HEK293 (cell line): ENCODE results near the gene ACSBG1.

Experiments used
- CTCF ChIA-PET: fragments of 350-600 bp; formaldehyde crosslinking; extraction: SDS; loops from one replicate; lab custom pipeline; 2021; ENCODE audit warnings: antibody characterized with exemption; lab: Yijun Ruan, JAX
- POLR2A ChIA-PET: fragments of 300-600 bp; formaldehyde crosslinking; extraction: SDS; loops from one replicate; lab custom pipeline; 2020; ENCODE audit warnings: antibody characterized with exemption, inconsistent platforms; lab: Yijun Ruan, JAX
- H3K27ac ChIP-seq: fragments of 200-500 bp; sonication (Bioruptor generic); 2 replicates; pipeline ENCODE4 v1.5.1; 2014; ENCODE audit warnings: low read depth, low read length, control low read depth, inconsistent platforms; ENCODE audit errors: extremely low read depth
- H3K36me3 ChIP-seq, 2 experiments: fragments of 200-500 bp in 1 of 2; sonication (Bioruptor generic) in 1 of 2; 1 replicate in 1 of 2; 2 replicates in 1 of 2; pipeline ENCODE4 v1.5.1; 2014 to 2017; ENCODE audit warnings: inconsistent platforms in 2 of 2, low read length in 2 of 2; ENCODE audit not compliant: control insufficient read depth in 2 of 2, insufficient read depth in 1 of 2
- H3K4me1 ChIP-seq: fragments of 200-500 bp; sonication (Bioruptor generic); 2 replicates; pipeline ENCODE4 v1.5.1; 2014; ENCODE audit warnings: mild to moderate bottlenecking, low read length, inconsistent platforms; ENCODE audit not compliant: control insufficient read depth, insufficient read depth
- H3K4me3 ChIP-seq: 2 replicates; pipeline ENCODE4 v1.5.1; 2011; ENCODE audit warnings: low read depth, mild to moderate bottlenecking, control low read depth, low read length, moderate library complexity
- H3K9me3 ChIP-seq: fragments of 200-500 bp; sonication (Bioruptor generic); 2 replicates; pipeline ENCODE4 v1.5.1; 2014; ENCODE audit warnings: low read depth, low read length, inconsistent platforms; ENCODE audit not compliant: control insufficient read depth, insufficient read depth
- GLI2 ChIP-seq: fragments of 450-650 bp; formaldehyde crosslinking; IDR thresholded peaks from 2 replicates; pipeline ENCODE4; 2017; ENCODE audit warnings: missing biosample characterization, missing genetic modification characterization, low read depth, borderline replicate concordance
- MYNN ChIP-seq: fragments of 450-650 bp; formaldehyde crosslinking; IDR thresholded peaks from 2 replicates; pipeline ENCODE4 v1.5.1; 2016; ENCODE audit warnings: missing biosample characterization, missing genetic modification characterization, borderline replicate concordance
- PRDM1 ChIP-seq: fragments of 450-650 bp; formaldehyde crosslinking; IDR thresholded peaks from 2 replicates; pipeline ENCODE4; 2016; ENCODE audit warnings: missing biosample characterization, missing genetic modification characterization
- REPIN1 ChIP-seq: fragments of 450-650 bp; formaldehyde crosslinking; IDR thresholded peaks from 2 replicates; pipeline ENCODE4 v1.5.1; 2017; ENCODE audit warnings: missing biosample characterization, missing genetic modification characterization, low read depth
- SALL2 ChIP-seq: fragments of 450-650 bp; formaldehyde crosslinking; IDR thresholded peaks from 2 replicates; pipeline ENCODE4 v1.5.0; 2017; ENCODE audit warnings: missing biosample characterization, mild to moderate bottlenecking, missing genetic modification characterization, borderline replicate concordance
- SP3 ChIP-seq: fragments of 450-650 bp; formaldehyde crosslinking; IDR thresholded peaks from 2 replicates; pipeline ENCODE4 v1.5.1; 2016; ENCODE audit warnings: missing biosample characterization, missing genetic modification characterization
- WT1 ChIP-seq: fragments of 450-650 bp; formaldehyde crosslinking; IDR thresholded peaks from 2 replicates; pipeline ENCODE4 v1.5.1; 2016; ENCODE audit warnings: missing biosample characterization, missing genetic modification characterization
- YY1 ChIP-seq: fragments of 450-650 bp; formaldehyde crosslinking; IDR thresholded peaks from 2 replicates; pipeline ENCODE4 v1.5.1; 2018; ENCODE audit warnings: missing biosample characterization, missing genetic modification characterization
- ZBTB17 ChIP-seq: fragments of 450-650 bp; formaldehyde crosslinking; IDR thresholded peaks from 2 replicates; pipeline ENCODE4 v1.5.1; 2016; ENCODE audit warnings: missing biosample characterization, missing genetic modification characterization
- ZBTB7A ChIP-seq: fragments of 450-650 bp; formaldehyde crosslinking; IDR thresholded peaks from 2 replicates; pipeline ENCODE4 v1.5.1; 2016; ENCODE audit warnings: low read depth, missing biosample characterization, missing genetic modification characterization
- ZBTB8A ChIP-seq: fragments of 450-650 bp; formaldehyde crosslinking; IDR thresholded peaks from 2 replicates; pipeline ENCODE4 v1.5.1; 2016; ENCODE audit warnings: missing biosample characterization, missing genetic modification characterization
- ZEB2 ChIP-seq: fragments of 450-650 bp; formaldehyde crosslinking; IDR thresholded peaks from 2 replicates; pipeline ENCODE4 v1.5.1; 2016; ENCODE audit warnings: missing biosample characterization, missing genetic modification characterization
- ZIC2 ChIP-seq: fragments of 450-650 bp; formaldehyde crosslinking; IDR thresholded peaks from 2 replicates; pipeline ENCODE4 v1.5.1; 2016; ENCODE audit warnings: missing biosample characterization, missing genetic modification characterization
- ZNF19 ChIP-seq: fragments of 450-650 bp; formaldehyde crosslinking; IDR thresholded peaks from 2 replicates; pipeline ENCODE4; 2016; ENCODE audit warnings: missing biosample characterization, missing genetic modification characterization, low read depth
- ZNF211 ChIP-seq: fragments of 450-650 bp; formaldehyde crosslinking; IDR thresholded peaks from 2 replicates; pipeline ENCODE4 v1.5.1; 2016; ENCODE audit warnings: low read depth, missing biosample characterization, missing genetic modification characterization
- ZNF248 ChIP-seq: fragments of 450-650 bp; formaldehyde crosslinking; IDR thresholded peaks from 2 replicates; pipeline ENCODE4 v1.5.1; 2017; ENCODE audit warnings: missing biosample characterization, missing genetic modification characterization
- ZNF302 ChIP-seq: fragments of 450-650 bp; formaldehyde crosslinking; IDR thresholded peaks from 2 replicates; pipeline ENCODE4 v1.5.1; 2016; ENCODE audit warnings: missing biosample characterization, missing genetic modification characterization, low read depth
- ZNF324 ChIP-seq: fragments of 450-650 bp; formaldehyde crosslinking; IDR thresholded peaks from 2 replicates; pipeline ENCODE4 v1.5.1; 2016; ENCODE audit warnings: missing biosample characterization, missing genetic modification characterization
- ZNF510 ChIP-seq: fragments of 450-650 bp; formaldehyde crosslinking; IDR thresholded peaks from 2 replicates; pipeline ENCODE4 v1.5.1; 2018; ENCODE audit warnings: mild to moderate bottlenecking, missing genetic modification characterization, missing biosample characterization; ENCODE audit not compliant: insufficient replicate concordance
- ZNF548 ChIP-seq: fragments of 450-650 bp; formaldehyde crosslinking; IDR thresholded peaks from 2 replicates; pipeline ENCODE4 v1.5.1; 2016; ENCODE audit warnings: missing biosample characterization, missing genetic modification characterization
- ZNF596 ChIP-seq: fragments of 450-650 bp; IDR thresholded peaks from 2 replicates; pipeline ENCODE4 v1.5.0; 2018; ENCODE audit warnings: missing biosample characterization, mild to moderate bottlenecking, missing genetic modification characterization, moderate library complexity
- ZNF600 ChIP-seq: fragments of 450-650 bp; formaldehyde crosslinking; IDR thresholded peaks from 2 replicates; pipeline ENCODE4 v1.5.1; 2016; ENCODE audit warnings: missing biosample characterization, missing genetic modification characterization
- ZNF626 ChIP-seq: fragments of 450-650 bp; sonication (Bioruptor Pico); formaldehyde crosslinking; IDR thresholded peaks from 2 replicates; pipeline ENCODE4 v1.5.1; 2018; ENCODE audit warnings: missing biosample characterization, missing genetic modification characterization, inconsistent platforms
- ZNF654 ChIP-seq: fragments of 450-650 bp; formaldehyde crosslinking; IDR thresholded peaks from 2 replicates; pipeline ENCODE4 v1.5.1; 2016; ENCODE audit warnings: low read depth, missing biosample characterization, missing genetic modification characterization
- ZNF664 ChIP-seq: fragments of 450-650 bp; formaldehyde crosslinking; IDR thresholded peaks from 2 replicates; pipeline ENCODE4 v1.5.1; 2016; ENCODE audit warnings: missing biosample characterization, missing genetic modification characterization
- ZNF785 ChIP-seq: fragments of 450-650 bp; formaldehyde crosslinking; IDR thresholded peaks from 2 replicates; pipeline ENCODE4 v1.5.1; 2016; ENCODE audit warnings: missing biosample characterization, missing genetic modification characterization
- ZNF830 ChIP-seq: fragments of 450-650 bp; IDR thresholded peaks from 2 replicates; pipeline ENCODE4 v1.5.0; 2018; ENCODE audit warnings: missing biosample characterization, missing genetic modification characterization, low read depth, mild to moderate bottlenecking, moderate library complexity
- TF ChIP-seq, protein P1 (sequence below): fragments of 450-650 bp; formaldehyde crosslinking; IDR thresholded peaks from 2 replicates; pipeline ENCODE4 v1.5.1; 2016; ENCODE audit warnings: missing biosample characterization, missing genetic modification characterization
- TF ChIP-seq, protein P2 (sequence below): fragments of 450-650 bp; formaldehyde crosslinking; IDR thresholded peaks from 2 replicates; pipeline ENCODE4 v1.5.1; 2016; ENCODE audit warnings: missing biosample characterization, missing genetic modification characterization, low read depth
- TF ChIP-seq, protein P3 (sequence below): fragments of 450-650 bp; formaldehyde crosslinking; IDR thresholded peaks from 2 replicates; pipeline ENCODE4 v1.5.1; 2016; ENCODE audit warnings: missing biosample characterization, missing genetic modification characterization

The ACSBG1 gene

DNA sequence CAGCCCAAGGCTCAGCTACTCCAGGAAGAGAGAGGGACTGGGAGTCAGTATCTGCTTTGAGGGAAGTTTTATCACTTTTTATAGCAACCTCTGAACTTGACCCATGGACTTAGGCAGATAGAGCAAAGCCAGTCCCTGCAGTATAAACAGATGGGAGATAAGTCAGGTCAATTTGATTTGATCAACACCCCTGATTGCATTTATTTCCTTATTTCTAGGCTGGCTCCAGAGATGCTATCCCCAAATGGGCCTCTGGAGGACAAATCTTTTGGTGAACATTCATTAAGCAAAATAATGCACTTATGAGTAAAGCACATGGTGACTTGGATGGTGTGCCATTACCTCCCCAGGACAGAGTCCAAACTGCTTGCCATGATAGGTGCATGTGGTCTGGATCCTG lies 94.1 kb downstream of the ACSBG1 start (continued):
- TF ChIP-seq ZNF600 (tag by site-specific recombination) (no peak), SALL2 (no peak), ZBTB7A (tag by site-specific recombination) (no peak), PRDM1 (tag by site-specific recombination) (no peak), WT1 (tag by site-specific recombination) (no peak)
- TF ChIP-seq, all 188 proteins: peak for 0

DNA sequence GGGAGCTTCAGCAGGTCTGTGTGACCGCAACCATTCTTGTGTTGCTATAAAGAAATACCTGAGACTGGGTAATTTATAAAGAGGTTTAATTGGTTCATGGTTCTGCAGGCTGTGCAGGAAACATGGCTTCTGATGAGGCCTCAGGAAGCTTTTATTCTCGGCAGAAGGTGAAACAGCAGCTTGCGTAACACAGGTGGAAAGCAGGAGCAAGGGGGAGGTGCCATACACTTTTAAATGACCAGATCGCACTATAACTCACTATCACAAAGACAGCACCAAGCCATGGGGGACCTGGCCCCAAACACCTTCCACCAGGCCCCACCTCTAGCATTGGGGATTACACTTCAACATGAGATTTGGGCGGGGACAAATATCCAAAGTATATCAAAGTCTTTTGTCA lies 94.8 kb downstream of the ACSBG1 start:
- Histone ChIP-seq H3K36me3 (no peaks in the 10 kb centered on the region), H3K9me3 (no peaks in the 10 kb centered on the region), H3K4me1 (no peaks in the 10 kb centered on the region), H3K27ac (no peak overlapping the region), H3K4me3 (no peak overlapping the region)
- ChIA-PET CTCF (interaction anchor here (0.5 to 1.7 kb wide), 7 partner anchors 10 to 225 kb away, joined by 3 to 6 read pairs (median 3); partner anchors contain the start of gene IDH3A), POLR2A (interaction anchor here (1.8 kb wide), 1 partner anchor 10 kb away, joined by 9 read pairs; the partner anchor contains the start of gene IDH3A)
- TF ChIP-seq, protein P1, sequence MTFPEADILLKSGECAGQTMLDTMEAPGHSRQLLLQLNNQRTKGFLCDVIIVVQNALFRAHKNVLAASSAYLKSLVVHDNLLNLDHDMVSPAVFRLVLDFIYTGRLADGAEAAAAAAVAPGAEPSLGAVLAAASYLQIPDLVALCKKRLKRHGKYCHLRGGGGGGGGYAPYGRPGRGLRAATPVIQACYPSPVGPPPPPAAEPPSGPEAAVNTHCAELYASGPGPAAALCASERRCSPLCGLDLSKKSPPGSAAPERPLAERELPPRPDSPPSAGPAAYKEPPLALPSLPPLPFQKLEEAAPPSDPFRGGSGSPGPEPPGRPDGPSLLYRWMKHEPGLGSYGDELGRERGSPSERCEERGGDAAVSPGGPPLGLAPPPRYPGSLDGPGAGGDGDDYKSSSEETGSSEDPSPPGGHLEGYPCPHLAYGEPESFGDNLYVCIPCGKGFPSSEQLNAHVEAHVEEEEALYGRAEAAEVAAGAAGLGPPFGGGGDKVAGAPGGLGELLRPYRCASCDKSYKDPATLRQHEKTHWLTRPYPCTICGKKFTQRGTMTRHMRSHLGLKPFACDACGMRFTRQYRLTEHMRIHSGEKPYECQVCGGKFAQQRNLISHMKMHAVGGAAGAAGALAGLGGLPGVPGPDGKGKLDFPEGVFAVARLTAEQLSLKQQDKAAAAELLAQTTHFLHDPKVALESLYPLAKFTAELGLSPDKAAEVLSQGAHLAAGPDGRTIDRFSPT (tag by site-specific recombination), result no peak
- TF ChIP-seq ZNF548 (tag by site-specific recombination), result no peak
- TF ChIP-seq WT1 (tag by site-specific recombination), result no peak
- TF ChIP-seq GLI2 (tag by site-specific recombination), result no peak
- no peak for TF ChIP-seq ZNF626 (tag by site-specific recombination)
- TF ChIP-seq ZNF596, result no peak
- TF ChIP-seq MYNN, result no peak
- no peak for TF ChIP-seq ZNF830 (tag by site-specific recombination)
- TF ChIP-seq ZNF324, result no peak
- TF ChIP-seq PRDM1 (tag by site-specific recombination), result no peak
- TF ChIP-seq ZBTB7A (tag by site-specific recombination), result no peak
- no peak for TF ChIP-seq ZNF664 (tag by site-specific recombination)
- no peak for TF ChIP-seq ZNF785
- TF ChIP-seq, protein P2, sequence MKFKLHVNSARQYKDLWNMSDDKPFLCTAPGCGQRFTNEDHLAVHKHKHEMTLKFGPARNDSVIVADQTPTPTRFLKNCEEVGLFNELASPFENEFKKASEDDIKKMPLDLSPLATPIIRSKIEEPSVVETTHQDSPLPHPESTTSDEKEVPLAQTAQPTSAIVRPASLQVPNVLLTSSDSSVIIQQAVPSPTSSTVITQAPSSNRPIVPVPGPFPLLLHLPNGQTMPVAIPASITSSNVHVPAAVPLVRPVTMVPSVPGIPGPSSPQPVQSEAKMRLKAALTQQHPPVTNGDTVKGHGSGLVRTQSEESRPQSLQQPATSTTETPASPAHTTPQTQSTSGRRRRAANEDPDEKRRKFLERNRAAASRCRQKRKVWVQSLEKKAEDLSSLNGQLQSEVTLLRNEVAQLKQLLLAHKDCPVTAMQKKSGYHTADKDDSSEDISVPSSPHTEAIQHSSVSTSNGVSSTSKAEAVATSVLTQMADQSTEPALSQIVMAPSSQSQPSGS (tag by site-specific recombination), result no peak
- TF ChIP-seq REPIN1 (tag by site-specific recombination), result no peak
- TF ChIP-seq ZNF248 (tag by site-specific recombination), result no peak
- TF ChIP-seq ZBTB17, result no peak
- no peak for TF ChIP-seq SP3 (tag by site-specific recombination)
- TF ChIP-seq, protein P3, sequence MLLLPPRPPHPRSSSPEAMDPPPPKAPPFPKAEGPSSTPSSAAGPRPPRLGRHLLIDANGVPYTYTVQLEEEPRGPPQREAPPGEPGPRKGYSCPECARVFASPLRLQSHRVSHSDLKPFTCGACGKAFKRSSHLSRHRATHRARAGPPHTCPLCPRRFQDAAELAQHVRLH (tag by site-specific recombination), result no peak
- TF ChIP-seq ZIC2 (tag by site-specific recombination), result no peak

DNA sequence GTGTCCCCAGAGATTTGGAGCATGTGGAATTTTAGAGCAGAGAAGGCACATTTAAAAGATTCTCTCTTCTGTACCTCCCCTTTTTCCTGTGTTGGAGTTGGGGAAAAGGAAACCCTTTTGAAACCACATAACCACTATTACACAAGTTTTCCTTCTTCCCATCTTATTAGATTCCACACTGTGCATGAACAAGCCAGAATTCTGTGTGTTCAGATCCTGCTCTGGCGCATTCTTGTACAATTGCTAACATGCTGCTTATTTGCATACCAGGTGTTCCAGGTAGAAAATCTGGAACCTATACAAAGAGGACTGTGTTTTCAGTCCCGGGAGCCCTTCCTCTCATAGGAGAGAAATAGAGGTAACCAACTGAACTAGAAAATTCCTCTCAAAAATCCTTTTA lies 100.6 kb downstream of the ACSBG1 start:
- Histone ChIP-seq H3K36me3 (no peaks in the 10 kb centered on the region), H3K4me1 (peaks cover 2% of the 10 kb centered on the region; the same call in 1 of the 2 replicates), H3K27ac (no peak overlapping the region), H3K4me3 (no peak overlapping the region), H3K9me3 (no peaks in the 10 kb centered on the region)
- ChIA-PET CTCF (interaction anchor here (1.0 to 3.4 kb wide), 3 partner anchors 22 to 106 kb away, joined by 3 to 28 read pairs (median 5); no protein-coding TSS in a partner anchor), POLR2A (interaction anchor here (0.7 kb wide), 1 partner anchor 14 kb away, joined by 4 read pairs; no protein-coding TSS in a partner anchor)
- TF ChIP-seq ZNF510 (tag by site-specific recombination), result no peak
- no peak for TF ChIP-seq YY1
- no peak for TF ChIP-seq ZEB2 (tag by site-specific recombination)
- no peak for TF ChIP-seq ZBTB8A
- no peak for TF ChIP-seq ZNF211 (tag by site-specific recombination)
- TF ChIP-seq ZNF654 (tag by site-specific recombination), result no peak
- no peak for TF ChIP-seq ZNF302 (tag by site-specific recombination)
- TF ChIP-seq ZNF19 (tag by site-specific recombination), result no peak
- TF ChIP-seq REPIN1 (tag by site-specific recombination), result no peak
